ENCODE measurements around the gene SNX18.

Gene SNX18

DNA sequence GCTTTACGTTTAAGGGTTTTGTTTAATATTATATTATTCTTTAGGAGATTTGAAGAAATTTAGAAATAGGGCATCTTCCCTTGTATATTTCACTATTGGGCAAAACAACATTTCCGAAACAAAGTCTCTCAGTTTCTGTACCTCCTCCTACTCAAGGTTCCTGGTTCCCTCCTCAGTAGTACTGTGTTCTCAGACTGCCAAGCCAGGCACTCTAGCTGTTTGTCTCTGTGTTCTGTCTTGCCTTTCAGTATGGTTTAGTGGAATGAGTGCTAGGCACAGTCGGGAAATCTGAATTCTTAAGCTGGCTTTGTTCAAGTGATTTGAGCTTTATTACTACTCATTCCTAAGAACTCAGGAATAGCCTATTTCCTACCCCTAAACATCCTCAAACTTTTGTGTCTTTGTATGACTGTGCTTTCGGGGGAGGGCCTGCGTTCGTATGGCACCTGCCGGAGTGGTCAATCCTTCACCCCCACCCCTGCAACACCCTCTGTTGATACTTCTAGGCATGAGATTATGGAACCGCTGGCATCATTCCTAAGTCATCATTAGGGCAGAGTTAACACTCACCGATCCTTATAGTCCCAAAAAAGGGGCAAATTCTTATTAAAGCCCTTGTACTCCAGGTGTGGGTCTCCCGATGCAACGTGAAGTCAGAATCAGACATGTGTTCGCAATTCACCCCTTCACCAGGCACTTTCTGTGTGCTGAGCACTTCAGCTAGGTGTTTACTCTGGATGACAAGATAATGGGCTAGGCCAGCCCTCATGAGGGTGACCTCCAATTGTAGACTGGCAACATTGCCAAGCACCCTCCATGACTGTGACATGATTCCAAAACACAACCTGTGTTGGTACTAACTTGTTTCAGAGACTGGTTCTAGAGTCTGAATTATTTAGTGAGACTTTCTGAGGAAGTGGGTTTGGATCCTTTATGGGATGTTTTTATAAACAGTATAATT, 24.5 kb downstream of the SNX18 start (continued):
- TF ChIP-seq, protein P1, sequence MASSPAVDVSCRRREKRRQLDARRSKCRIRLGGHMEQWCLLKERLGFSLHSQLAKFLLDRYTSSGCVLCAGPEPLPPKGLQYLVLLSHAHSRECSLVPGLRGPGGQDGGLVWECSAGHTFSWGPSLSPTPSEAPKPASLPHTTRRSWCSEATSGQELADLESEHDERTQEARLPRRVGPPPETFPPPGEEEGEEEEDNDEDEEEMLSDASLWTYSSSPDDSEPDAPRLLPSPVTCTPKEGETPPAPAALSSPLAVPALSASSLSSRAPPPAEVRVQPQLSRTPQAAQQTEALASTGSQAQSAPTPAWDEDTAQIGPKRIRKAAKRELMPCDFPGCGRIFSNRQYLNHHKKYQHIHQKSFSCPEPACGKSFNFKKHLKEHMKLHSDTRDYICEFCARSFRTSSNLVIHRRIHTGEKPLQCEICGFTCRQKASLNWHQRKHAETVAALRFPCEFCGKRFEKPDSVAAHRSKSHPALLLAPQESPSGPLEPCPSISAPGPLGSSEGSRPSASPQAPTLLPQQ (tag by site-specific recombination; IDR thresholded peaks at IDR 0.05) = no peak

DNA sequence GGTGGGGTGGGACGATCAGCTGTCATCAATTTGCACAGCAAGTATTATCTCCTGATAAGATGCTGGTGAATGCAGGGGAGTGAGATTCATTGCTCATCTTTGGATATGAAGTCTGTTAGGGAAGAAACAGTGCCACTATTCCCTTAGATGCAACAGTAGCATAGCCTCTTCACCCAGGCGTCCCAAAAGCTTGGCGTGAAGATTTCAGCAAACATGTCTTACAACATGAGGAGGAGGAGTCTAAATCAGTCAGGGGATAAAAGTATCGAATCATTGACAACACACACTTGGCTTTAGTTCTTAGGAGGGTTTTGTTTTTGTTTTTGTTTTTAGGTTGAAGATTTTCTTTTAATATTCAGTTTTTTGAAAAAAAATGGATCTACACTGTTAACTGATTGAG, 26.5 kb downstream of the SNX18 start:
- no peaks in the 10 kb centered on the region for H3K9me3 ChIP-seq (ENCODE audit: control insufficient read depth, insufficient read depth, low read depth, low read length)
- ChIA-PET CTCF (no interaction called here), POLR2A (no interaction called here)
- TF ChIP-seq, protein P2, sequence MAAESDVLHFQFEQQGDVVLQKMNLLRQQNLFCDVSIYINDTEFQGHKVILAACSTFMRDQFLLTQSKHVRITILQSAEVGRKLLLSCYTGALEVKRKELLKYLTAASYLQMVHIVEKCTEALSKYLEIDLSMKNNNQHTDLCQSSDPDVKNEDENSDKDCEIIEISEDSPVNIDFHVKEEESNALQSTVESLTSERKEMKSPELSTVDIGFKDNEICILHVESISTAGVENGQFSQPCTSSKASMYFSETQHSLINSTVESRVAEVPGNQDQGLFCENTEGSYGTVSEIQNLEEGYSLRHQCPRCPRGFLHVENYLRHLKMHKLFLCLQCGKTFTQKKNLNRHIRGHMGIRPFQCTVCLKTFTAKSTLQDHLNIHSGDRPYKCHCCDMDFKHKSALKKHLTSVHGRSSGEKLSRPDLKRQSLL (tag by site-specific recombination; IDR thresholded peaks at IDR 0.05) = no peak
- H3K27ac ChIP-seq (ENCODE audit: extremely low read depth, low read depth, low read length) = no peak overlapping the region
- H3K4me1 ChIP-seq (ENCODE audit: control insufficient read depth, insufficient read depth, low read length) = no peaks in the 10 kb centered on the region
- peaks cover 0 to 6% of the 10 kb centered on the region in 2 experiments; a peak in 1 of 3 replicates for H3K36me3 ChIP-seq (ENCODE audit: control insufficient read depth in 2 of 2, insufficient read depth in 1 of 2, low read length in 2 of 2)
- H3K4me3 ChIP-seq (ENCODE audit: low read depth, low read length) = no peak overlapping the region

DNA sequence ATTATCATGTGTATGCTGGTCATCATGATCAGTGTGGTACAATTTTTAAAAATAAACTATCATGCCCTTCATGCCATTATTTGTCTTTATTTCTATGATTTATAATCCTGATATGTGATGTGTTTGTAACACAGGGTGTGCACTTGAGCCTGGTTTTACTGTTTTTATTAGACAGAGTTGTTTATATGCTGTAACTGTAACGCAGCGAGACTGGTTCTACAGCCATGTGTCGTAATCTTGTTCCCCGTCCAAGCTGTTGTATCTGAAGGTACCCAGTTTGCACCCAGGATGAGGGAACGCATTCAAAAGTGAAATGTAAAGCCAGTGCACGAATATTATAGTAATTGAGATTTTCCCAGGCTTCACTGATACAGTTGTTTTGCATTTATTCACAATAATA, 28.2 kb downstream of the SNX18 start:
- ChIA-PET POLR2A (no interaction called here), CTCF (interaction anchor here (0.7 kb wide), 1 partner anchor 56 kb away, joined by 3 read pairs; no protein-coding TSS in a partner anchor)
- TF ChIP-seq ZNF626 (tag by site-specific recombination; IDR thresholded peaks at IDR 0.05) (no peak), ZNF670 (tag by site-specific recombination; IDR thresholded peaks at IDR 0.05; ENCODE audit: low read depth) (no peak), ZNF701 (tag by site-specific recombination; IDR thresholded peaks at IDR 0.05) (no peak), ZNF76 (tag by site-specific recombination; IDR thresholded peaks at IDR 0.05; ENCODE audit: borderline replicate concordance, low read depth) (no peak)
- TF ChIP-seq, protein P3, sequence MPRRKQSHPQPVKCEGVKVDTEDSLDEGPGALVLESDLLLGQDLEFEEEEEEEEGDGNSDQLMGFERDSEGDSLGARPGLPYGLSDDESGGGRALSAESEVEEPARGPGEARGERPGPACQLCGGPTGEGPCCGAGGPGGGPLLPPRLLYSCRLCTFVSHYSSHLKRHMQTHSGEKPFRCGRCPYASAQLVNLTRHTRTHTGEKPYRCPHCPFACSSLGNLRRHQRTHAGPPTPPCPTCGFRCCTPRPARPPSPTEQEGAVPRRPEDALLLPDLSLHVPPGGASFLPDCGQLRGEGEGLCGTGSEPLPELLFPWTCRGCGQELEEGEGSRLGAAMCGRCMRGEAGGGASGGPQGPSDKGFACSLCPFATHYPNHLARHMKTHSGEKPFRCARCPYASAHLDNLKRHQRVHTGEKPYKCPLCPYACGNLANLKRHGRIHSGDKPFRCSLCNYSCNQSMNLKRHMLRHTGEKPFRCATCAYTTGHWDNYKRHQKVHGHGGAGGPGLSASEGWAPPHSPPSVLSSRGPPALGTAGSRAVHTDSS (tag by site-specific recombination; IDR thresholded peaks at IDR 0.05) = no peak
- TF ChIP-seq, protein P4, sequence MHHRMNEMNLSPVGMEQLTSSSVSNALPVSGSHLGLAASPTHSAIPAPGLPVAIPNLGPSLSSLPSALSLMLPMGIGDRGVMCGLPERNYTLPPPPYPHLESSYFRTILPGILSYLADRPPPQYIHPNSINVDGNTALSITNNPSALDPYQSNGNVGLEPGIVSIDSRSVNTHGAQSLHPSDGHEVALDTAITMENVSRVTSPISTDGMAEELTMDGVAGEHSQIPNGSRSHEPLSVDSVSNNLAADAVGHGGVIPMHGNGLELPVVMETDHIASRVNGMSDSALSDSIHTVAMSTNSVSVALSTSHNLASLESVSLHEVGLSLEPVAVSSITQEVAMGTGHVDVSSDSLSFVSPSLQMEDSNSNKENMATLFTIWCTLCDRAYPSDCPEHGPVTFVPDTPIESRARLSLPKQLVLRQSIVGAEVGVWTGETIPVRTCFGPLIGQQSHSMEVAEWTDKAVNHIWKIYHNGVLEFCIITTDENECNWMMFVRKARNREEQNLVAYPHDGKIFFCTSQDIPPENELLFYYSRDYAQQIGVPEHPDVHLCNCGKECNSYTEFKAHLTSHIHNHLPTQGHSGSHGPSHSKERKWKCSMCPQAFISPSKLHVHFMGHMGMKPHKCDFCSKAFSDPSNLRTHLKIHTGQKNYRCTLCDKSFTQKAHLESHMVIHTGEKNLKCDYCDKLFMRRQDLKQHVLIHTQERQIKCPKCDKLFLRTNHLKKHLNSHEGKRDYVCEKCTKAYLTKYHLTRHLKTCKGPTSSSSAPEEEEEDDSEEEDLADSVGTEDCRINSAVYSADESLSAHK (tag by site-specific recombination; IDR thresholded peaks at IDR 0.05) = no peak
- Histone ChIP-seq H3K27ac (ENCODE audit: extremely low read depth, low read depth, low read length) (no peak overlapping the region), H3K36me3 (ENCODE audit: control insufficient read depth in 2 of 2, insufficient read depth in 1 of 2, low read length in 2 of 2) (peaks cover 0 to 6% of the 10 kb centered on the region in 2 experiments; a peak in 1 of 3 replicates), H3K9me3 (ENCODE audit: control insufficient read depth, insufficient read depth, low read depth, low read length) (no peaks in the 10 kb centered on the region), H3K4me3 (ENCODE audit: low read depth, low read length) (no peak overlapping the region), H3K4me1 (ENCODE audit: control insufficient read depth, insufficient read depth, low read length) (no peaks in the 10 kb centered on the region)

DNA sequence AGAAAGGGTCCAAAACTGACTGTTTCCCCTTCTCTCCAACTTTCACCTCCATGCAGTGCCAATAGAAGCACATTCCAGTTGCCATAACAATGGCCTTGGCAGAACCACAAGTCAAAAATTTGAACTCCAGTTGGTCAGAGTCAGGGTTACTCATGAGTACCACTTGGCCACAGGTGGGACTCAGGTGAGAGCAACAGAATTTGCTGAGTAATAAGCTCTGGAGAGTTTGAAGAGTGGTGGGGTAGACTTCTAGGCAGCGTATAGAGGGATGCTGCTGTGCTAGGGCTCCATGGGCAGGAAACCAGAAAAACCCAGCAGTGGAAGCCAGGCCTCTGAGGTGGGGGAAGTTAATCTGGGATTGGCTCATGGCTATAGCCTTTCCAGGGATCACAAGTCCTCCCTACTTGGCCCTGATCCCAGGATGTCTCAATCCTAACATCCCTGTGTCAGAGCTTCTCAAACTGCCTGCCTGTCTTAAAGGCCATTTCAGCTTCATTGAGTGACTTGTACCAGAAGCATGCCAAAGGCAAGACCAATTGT, 30.2 kb downstream of the SNX18 start:
- Histone ChIP-seq H3K36me3 (ENCODE audit: control insufficient read depth in 2 of 2, insufficient read depth in 1 of 2, low read length in 2 of 2) (peaks cover 0 to 6% of the 10 kb centered on the region in 2 experiments; a peak in 1 of 3 replicates), H3K4me3 (ENCODE audit: low read depth, low read length) (no peak overlapping the region), H3K4me1 (ENCODE audit: control insufficient read depth, insufficient read depth, low read length) (no peaks in the 10 kb centered on the region), H3K9me3 (ENCODE audit: control insufficient read depth, insufficient read depth, low read depth, low read length) (no peaks in the 10 kb centered on the region), H3K27ac (ENCODE audit: extremely low read depth, low read depth, low read length) (no peak overlapping the region)
- TF ChIP-seq, protein P5, sequence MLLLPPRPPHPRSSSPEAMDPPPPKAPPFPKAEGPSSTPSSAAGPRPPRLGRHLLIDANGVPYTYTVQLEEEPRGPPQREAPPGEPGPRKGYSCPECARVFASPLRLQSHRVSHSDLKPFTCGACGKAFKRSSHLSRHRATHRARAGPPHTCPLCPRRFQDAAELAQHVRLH (tag by site-specific recombination; IDR thresholded peaks at IDR 0.05) = no peak
- TF ChIP-seq, protein P6, sequence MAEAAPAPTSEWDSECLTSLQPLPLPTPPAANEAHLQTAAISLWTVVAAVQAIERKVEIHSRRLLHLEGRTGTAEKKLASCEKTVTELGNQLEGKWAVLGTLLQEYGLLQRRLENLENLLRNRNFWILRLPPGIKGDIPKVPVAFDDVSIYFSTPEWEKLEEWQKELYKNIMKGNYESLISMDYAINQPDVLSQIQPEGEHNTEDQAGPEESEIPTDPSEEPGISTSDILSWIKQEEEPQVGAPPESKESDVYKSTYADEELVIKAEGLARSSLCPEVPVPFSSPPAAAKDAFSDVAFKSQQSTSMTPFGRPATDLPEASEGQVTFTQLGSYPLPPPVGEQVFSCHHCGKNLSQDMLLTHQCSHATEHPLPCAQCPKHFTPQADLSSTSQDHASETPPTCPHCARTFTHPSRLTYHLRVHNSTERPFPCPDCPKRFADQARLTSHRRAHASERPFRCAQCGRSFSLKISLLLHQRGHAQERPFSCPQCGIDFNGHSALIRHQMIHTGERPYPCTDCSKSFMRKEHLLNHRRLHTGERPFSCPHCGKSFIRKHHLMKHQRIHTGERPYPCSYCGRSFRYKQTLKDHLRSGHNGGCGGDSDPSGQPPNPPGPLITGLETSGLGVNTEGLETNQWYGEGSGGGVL (tag by site-specific recombination; IDR thresholded peaks at IDR 0.05) = 0 out of 2 replicates have a peak, but pooled peaks have one; percentile 12
- TF ChIP-seq, protein P7, sequence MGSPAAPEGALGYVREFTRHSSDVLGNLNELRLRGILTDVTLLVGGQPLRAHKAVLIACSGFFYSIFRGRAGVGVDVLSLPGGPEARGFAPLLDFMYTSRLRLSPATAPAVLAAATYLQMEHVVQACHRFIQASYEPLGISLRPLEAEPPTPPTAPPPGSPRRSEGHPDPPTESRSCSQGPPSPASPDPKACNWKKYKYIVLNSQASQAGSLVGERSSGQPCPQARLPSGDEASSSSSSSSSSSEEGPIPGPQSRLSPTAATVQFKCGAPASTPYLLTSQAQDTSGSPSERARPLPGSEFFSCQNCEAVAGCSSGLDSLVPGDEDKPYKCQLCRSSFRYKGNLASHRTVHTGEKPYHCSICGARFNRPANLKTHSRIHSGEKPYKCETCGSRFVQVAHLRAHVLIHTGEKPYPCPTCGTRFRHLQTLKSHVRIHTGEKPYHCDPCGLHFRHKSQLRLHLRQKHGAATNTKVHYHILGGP (tag by site-specific recombination; IDR thresholded peaks at IDR 0.05) = 0 out of 2 replicates have a peak, but pooled peaks have one; percentile 20
- TF ChIP-seq PRDM1 (tag by site-specific recombination; IDR thresholded peaks at IDR 0.05) = peak; percentile 44; the same call in 1 of the 2 replicates
- ChIA-PET POLR2A (no interaction called here), CTCF (interaction anchor here (1.3 kb wide), 1 partner anchor 31 kb away, joined by 4 read pairs; the partner anchor contains the start of gene SNX18)
